HUES64 (cell line): ENCODE data around the gene SEBOX.

Experiments
- H3K27ac ChIP-seq: 2 replicates; pipeline ENCODE4 v1.7.0; 2013; ENCODE audit warnings: low read depth, low read length, inconsistent platforms
- H3K27me3 ChIP-seq: 2 replicates; pipeline ENCODE4 v1.6.1; 2013; ENCODE audit warnings: mild to moderate bottlenecking, low read length; ENCODE audit not compliant: insufficient read depth
- H3K36me3 ChIP-seq: 2 replicates; pipeline ENCODE4 v1.6.1; 2013; ENCODE audit warnings: mild to moderate bottlenecking, low read length; ENCODE audit not compliant: insufficient read depth
- H3K4me1 ChIP-seq: 2 replicates; pipeline ENCODE4 v1.6.1; 2013; ENCODE audit warnings: mild to moderate bottlenecking, low read length, moderate library complexity; ENCODE audit not compliant: insufficient read depth
- H3K4me3 ChIP-seq: 2 replicates; pipeline ENCODE4 v1.5.1; 2013; ENCODE audit warnings: mild to moderate bottlenecking, low read length, moderate library complexity
- H3K9ac ChIP-seq: 2 replicates; pipeline ENCODE4 v1.6.1; 2013; ENCODE audit warnings: mild to moderate bottlenecking, low read depth, low read length
- H3K9me3 ChIP-seq: 2 replicates; pipeline ENCODE4 v1.6.1; 2013; ENCODE audit warnings: low read depth, low read length; ENCODE audit not compliant: insufficient read depth
- WGBS: fragments of 150-250, 120-280 bp; methylation state at CpG from one replicate; pipeline ENCODE4 v1.1.7; 2013; ENCODE audit warnings: missing lambda C conversion rate; 5-methylcytosine and 5-hydroxymethylcytosine counted together

Gene SEBOX

GRCh38 chr17:28326114-28326513 lies 38.9 kb downstream of the SEBOX start:
- Histone ChIP-seq H3K4me3 (no peak overlapping the region), H3K9me3 (no peaks in the 10 kb centered on the region), H3K4me1 (peaks cover 7% of the 10 kb centered on the region; the same call in 1 of the 2 replicates), H3K27ac (no peak overlapping the region), H3K9ac (no peak overlapping the region), H3K36me3 (peaks cover 59% of the 10 kb centered on the region), H3K27me3 (no peaks in the 10 kb centered on the region)
- 96% methylated on average over 7 of the region's 7 CpGs for WGBS

GRCh38 chr17:28325211-28325610 lies 39.8 kb downstream of the SEBOX start:
- H3K36me3 ChIP-seq, result peaks cover 68% of the 10 kb centered on the region

GRCh38 chr17:28324781-28325180 lies 40.2 kb downstream of the SEBOX start:
- Histone ChIP-seq H3K27ac (no peak overlapping the region), H3K9me3 (no peaks in the 10 kb centered on the region), H3K4me3 (no peak overlapping the region), H3K9ac (no peak overlapping the region), H3K27me3 (no peaks in the 10 kb centered on the region), H3K36me3 (peaks cover 68% of the 10 kb centered on the region), H3K4me1 (peaks cover 17% of the 10 kb centered on the region)
- WGBS, result over 99% methylated on average over 2 of the region's 3 CpGs

More at GRCh38 chr17:28325211-28325610, 39.8 kb downstream of the SEBOX start:
- 95% methylated on average over 5 of the region's 5 CpGs for WGBS
- Histone ChIP-seq H3K4me3 (no peak overlapping the region), H3K9ac (no peak overlapping the region), H3K4me1 (peaks cover 16% of the 10 kb centered on the region), H3K9me3 (no peaks in the 10 kb centered on the region), H3K27me3 (no peaks in the 10 kb centered on the region), H3K27ac (no peak overlapping the region)

- Histone ChIP-seq H3K27me3 (no peaks in the 10 kb centered on the region), H3K27ac (no peak overlapping the region), H3K4me3 (no peak overlapping the region), H3K9me3 (no peaks in the 10 kb centered on the region), H3K36me3 (peaks cover 65% of the 10 kb centered on the region), H3K9ac (no peak overlapping the region), H3K4me1 (peaks cover 17% of the 10 kb centered on the region)
- WGBS, result 93% methylated on average over 5 of the region's 5 CpGs
Observed at GRCh38 chr17:28324267-28324745, 40.7 kb downstream of the SEBOX start.

GRCh38 chr17:28320215-28321061 lies 44.6 kb downstream of the SEBOX start:
- no peaks in the 10 kb centered on the region for H3K27me3 ChIP-seq
- no peaks in the 10 kb centered on the region for H3K9me3 ChIP-seq
- peaks cover 25% of the 10 kb centered on the region for H3K4me1 ChIP-seq
- peak overlapping the region; percentile 94; the same call in 1 of the 2 replicates for H3K9ac ChIP-seq
- H3K27ac ChIP-seq, result no peak overlapping the region
- H3K4me3 ChIP-seq, result peak overlapping the region; percentile 94
- peaks cover 26% of the 10 kb centered on the region for H3K36me3 ChIP-seq
- 67% methylated on average over 8 of the region's 8 CpGs for WGBS

GRCh38 chr17:28319598-28319935 lies 45.4 kb downstream of the SEBOX start:
- Histone ChIP-seq H3K9ac (peak overlapping the region; percentile 94), H3K36me3 (peaks cover 19% of the 10 kb centered on the region), H3K4me1 (peaks cover 25% of the 10 kb centered on the region), H3K27ac (peak overlapping the region; percentile 66), H3K27me3 (no peaks in the 10 kb centered on the region), H3K4me3 (peak overlapping the region; percentile 94), H3K9me3 (no peaks in the 10 kb centered on the region)
- WGBS, result under 1% methylated on average over 7 of the region's 7 CpGs

GRCh38 chr17:28318759-28319597 lies 46.0 kb downstream of the SEBOX start, which contains the start of gene TMEM97:
TMEM97 (plus strand) TSS chr17:28319200; CDS start chr17:28319240, 40 bp downstream.
- peaks cover 23% of the 10 kb centered on the region for H3K4me1 ChIP-seq
- H3K27me3 ChIP-seq, result no peaks in the 10 kb centered on the region
- H3K4me3 ChIP-seq, result peak within 1 kb of the TSS; percentile 94
- H3K9ac ChIP-seq, result peak within 1 kb of the TSS; percentile 94
- peak within 1 kb of the TSS; percentile 66 for H3K27ac ChIP-seq
- H3K36me3 ChIP-seq, result peaks cover 19% of the 10 kb centered on the region
- H3K9me3 ChIP-seq, result no peaks in the 10 kb centered on the region
- under 1% methylated on average over 72 of the region's 72 CpGs for WGBS

GRCh38 chr17:28317966-28318758 lies 46.8 kb downstream of the SEBOX start:
- Histone ChIP-seq H3K27ac (peak overlapping the region; percentile 56), H3K9ac (peak overlapping the region; percentile 84), H3K4me1 (peaks cover 19% of the 10 kb centered on the region), H3K27me3 (no peaks in the 10 kb centered on the region), H3K9me3 (no peaks in the 10 kb centered on the region), H3K4me3 (peak overlapping the region; percentile 94), H3K36me3 (peaks cover 19% of the 10 kb centered on the region)
- 5% methylated on average over 40 of the region's 40 CpGs for WGBS

- peak overlapping the region; percentile 94 for H3K4me3 ChIP-seq
- H3K27me3 ChIP-seq, result no peaks in the 10 kb centered on the region
- no peaks in the 10 kb centered on the region for H3K9me3 ChIP-seq
- H3K36me3 ChIP-seq, result peaks cover 12% of the 10 kb centered on the region
- WGBS, result 69% methylated on average over 21 of the region's 21 CpGs
- no peak overlapping the region for H3K27ac ChIP-seq
- H3K9ac ChIP-seq, result peak overlapping the region; percentile 84
- peaks cover 19% of the 10 kb centered on the region for H3K4me1 ChIP-seq
Observed at GRCh38 chr17:28317099-28317965, 47.7 kb downstream of the SEBOX start.
